Endothelial cell of umbilical vein (primary cell): ENCODE measurements around the gene NLE1.

Experiments
- MYC ChIP-seq: IDR thresholded peaks from one replicate; pipeline ENCODE4 v1.6.1; 2011; ENCODE audit warnings: mild to moderate bottlenecking, low read depth, low read length
- POLR2AphosphoS5 ChIP-seq: IDR thresholded peaks from 2 replicates; pipeline ENCODE4 v1.6.1; 2012; ENCODE audit warnings: low read depth, mild to moderate bottlenecking, control low read depth, low read length, moderate library complexity; ENCODE audit not compliant: insufficient read depth
- TF ChIP-seq, protein P1 (sequence below), 2 donors: IDR thresholded peaks; 1 replicate in 1 of 2; 2 replicates in 1 of 2; pipeline ENCODE4 v1.5.1; 2011; ENCODE audit warnings: low read length in 2 of 2, mild to moderate bottlenecking in 2 of 2, moderate library complexity in 2 of 2, control low read depth in 1 of 2, inconsistent platforms in 1 of 2, low read depth in 1 of 2; ENCODE audit not compliant: insufficient read depth in 1 of 2; ENCODE audit errors: extremely low read depth in 1 of 2
- TF ChIP-seq, protein P2 (sequence below): IDR thresholded peaks from 2 replicates; pipeline ENCODE4 v1.6.1; 2011; ENCODE audit not compliant: insufficient read depth, insufficient read length

DNA sequence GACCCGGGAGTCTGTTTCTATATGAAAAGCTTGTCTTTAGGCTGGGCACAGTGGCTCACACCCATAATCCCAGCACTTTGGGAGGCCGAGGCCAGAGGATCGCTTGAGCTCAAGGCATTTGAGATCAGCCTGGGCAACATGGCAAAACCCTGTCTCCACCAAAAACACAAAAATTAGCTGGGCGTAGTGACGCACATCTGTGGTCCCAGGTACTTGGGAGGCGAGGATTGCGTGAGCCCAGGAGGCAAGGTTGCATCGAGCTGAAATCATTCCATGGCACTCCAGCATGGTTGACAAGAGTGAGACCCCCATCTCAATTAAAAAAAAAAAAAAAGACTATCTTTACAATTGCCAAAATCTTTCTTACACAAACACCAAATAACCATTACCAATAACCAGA is 55.9 kb downstream of the NLE1 start:
- TF ChIP-seq, protein P1, sequence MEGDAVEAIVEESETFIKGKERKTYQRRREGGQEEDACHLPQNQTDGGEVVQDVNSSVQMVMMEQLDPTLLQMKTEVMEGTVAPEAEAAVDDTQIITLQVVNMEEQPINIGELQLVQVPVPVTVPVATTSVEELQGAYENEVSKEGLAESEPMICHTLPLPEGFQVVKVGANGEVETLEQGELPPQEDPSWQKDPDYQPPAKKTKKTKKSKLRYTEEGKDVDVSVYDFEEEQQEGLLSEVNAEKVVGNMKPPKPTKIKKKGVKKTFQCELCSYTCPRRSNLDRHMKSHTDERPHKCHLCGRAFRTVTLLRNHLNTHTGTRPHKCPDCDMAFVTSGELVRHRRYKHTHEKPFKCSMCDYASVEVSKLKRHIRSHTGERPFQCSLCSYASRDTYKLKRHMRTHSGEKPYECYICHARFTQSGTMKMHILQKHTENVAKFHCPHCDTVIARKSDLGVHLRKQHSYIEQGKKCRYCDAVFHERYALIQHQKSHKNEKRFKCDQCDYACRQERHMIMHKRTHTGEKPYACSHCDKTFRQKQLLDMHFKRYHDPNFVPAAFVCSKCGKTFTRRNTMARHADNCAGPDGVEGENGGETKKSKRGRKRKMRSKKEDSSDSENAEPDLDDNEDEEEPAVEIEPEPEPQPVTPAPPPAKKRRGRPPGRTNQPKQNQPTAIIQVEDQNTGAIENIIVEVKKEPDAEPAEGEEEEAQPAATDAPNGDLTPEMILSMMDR (IDR thresholded peaks at IDR 0.05; ENCODE audit: extremely low read depth in 1 of 2, insufficient read depth in 1 of 2, low read depth in 1 of 2, low read length in 2 of 2) = no peak
- TF ChIP-seq MYC (no peak), POLR2AphosphoS5 (no peak)
- TF ChIP-seq, protein P2, sequence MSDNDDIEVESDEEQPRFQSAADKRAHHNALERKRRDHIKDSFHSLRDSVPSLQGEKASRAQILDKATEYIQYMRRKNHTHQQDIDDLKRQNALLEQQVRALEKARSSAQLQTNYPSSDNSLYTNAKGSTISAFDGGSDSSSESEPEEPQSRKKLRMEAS = no peak
